A549 treated with AZD9567 at 1 μM for 4 hours (cell line): ENCODE results near the gene L1TD1. TPM values are rescaled to one million over a fixed set of nuclear protein-coding genes. Genes with fewer than 3 reads are reported as not detected.

Source experiments
- total RNA-seq: library from RNA; stranded (reverse); fragments of 200-300 nt; extraction: Qiagen RNA extraction; gene quantifications from 5 replicates; pipeline ENCODE4 v1.2.3, GENCODE V29; 2022; ENCODE audit not compliant: insufficient read depth

Gene L1TD1, protein sequence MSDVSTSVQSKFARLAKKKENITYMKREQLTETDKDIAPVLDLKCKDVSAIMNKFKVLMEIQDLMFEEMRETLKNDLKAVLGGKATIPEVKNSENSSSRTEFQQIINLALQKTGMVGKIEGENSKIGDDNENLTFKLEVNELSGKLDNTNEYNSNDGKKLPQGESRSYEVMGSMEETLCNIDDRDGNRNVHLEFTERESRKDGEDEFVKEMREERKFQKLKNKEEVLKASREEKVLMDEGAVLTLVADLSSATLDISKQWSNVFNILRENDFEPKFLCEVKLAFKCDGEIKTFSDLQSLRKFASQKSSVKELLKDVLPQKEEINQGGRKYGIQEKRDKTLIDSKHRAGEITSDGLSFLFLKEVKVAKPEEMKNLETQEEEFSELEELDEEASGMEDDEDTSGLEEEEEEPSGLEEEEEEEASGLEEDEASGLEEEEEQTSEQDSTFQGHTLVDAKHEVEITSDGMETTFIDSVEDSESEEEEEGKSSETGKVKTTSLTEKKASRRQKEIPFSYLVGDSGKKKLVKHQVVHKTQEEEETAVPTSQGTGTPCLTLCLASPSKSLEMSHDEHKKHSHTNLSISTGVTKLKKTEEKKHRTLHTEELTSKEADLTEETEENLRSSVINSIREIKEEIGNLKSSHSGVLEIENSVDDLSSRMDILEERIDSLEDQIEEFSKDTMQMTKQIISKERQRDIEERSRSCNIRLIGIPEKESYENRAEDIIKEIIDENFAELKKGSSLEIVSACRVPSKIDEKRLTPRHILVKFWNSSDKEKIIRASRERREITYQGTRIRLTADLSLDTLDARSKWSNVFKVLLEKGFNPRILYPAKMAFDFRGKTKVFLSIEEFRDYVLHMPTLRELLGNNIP
- total RNA-seq, result not detected in 5 replicates

DNA sequence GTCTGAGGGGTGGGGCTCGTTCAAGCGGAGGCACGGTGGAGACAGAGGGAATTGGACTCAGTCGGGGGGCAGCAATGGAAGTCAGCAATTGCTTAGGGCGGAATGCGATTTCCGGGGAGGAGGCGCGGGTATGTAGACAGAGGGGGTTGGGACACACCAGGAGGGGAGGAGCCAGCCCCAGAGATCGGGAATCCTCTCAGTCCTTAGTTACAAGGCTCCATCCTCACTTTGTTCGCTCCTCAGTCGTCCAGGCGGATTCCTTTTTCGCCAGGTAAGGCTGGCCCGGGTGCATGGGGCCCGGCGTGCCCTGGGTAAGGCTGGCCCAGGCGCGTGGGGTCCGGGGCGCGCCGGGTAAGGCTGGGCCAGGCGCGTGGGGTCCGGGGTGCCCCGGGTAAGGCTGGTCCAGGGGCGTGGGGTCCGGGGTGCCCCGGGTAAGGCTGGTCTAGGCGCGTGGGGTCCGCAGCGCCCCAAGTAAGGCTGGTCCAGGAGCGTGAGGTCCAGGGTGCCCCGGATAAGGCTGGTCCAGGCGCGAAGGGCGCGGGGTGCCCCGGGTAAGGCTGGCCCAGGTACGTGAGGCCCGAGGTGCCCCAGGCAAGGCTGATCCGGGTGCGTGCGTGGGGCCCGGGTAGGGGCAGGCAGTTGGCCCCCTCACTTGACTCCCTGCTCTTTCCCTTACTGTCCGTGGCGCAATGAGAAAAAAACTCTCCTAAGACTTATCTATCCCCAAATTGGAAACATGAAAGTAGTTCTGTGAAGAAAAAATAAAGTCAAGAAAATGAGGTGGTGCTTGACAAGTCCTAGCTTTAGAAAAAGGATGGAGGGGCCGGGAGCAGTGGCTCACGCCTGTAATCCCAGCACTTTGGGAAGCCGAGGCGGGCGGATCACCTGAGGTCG lies at the start of gene L1TD1:
Gene L1TD1 (plus strand): TSS at position 199 of the 894 bp plus-strand sequence. CDS start 11,780 bp downstream, outside the sequence.

Other genes with a start within 250 kb of the L1TD1 start
- gene KANK4, start 124.6 kb downstream of the L1TD1 start, total RNA-seq, result 0.17 to 0.30 TPM (median 0.24 TPM) in 4 of 5 replicates, not detected in the other
- gene USP1, start 242.2 kb downstream of the L1TD1 start, total RNA-seq, result 19.7 to 29.6 TPM (median 23.0 TPM) in 5 replicates